BLaER1 treated with 17β-estradiol and CSF1 and Interleukin-3, amounts not matched to agents 10 nM and 100 nM (cell line): ENCODE measurements around the gene GRK6.
A peak's percentile ranks its signal among the peaks of the same experiment; 100 is the strongest.

Experiments used
- H3K27ac ChIP-seq, 11 experiments: shearing (Covaris generic); formaldehyde crosslinking; 2 replicates each; pipeline ENCODE4 v1.8.1; 2022
- H3K27me3 ChIP-seq, 11 experiments: shearing (Covaris generic); formaldehyde crosslinking; 2 replicates each; pipeline ENCODE4 v1.8.1; 2022
- H3K36me3 ChIP-seq, 11 experiments: shearing (Covaris generic); formaldehyde crosslinking; 2 replicates each; pipeline ENCODE4 v1.8.1; 2022
- H3K4me1 ChIP-seq, 10 experiments: shearing (Covaris generic); formaldehyde crosslinking; 2 replicates each; pipeline ENCODE4 v1.8.1; 2022
- H3K4me2 ChIP-seq, 11 experiments: shearing (Covaris generic); formaldehyde crosslinking; 2 replicates each; pipeline ENCODE4 v1.8.1; 2022
- H3K4me3 ChIP-seq, 10 experiments: shearing (Covaris generic); formaldehyde crosslinking; 2 replicates each; pipeline ENCODE4 v1.8.1; 2022
- H3K9ac ChIP-seq, 11 experiments: shearing (Covaris generic); formaldehyde crosslinking; 2 replicates each; pipeline ENCODE4 v1.8.1; 2022
- H3K9me3 ChIP-seq, 11 experiments: shearing (Covaris generic); formaldehyde crosslinking; replicated peaks in 1 of 11; 2 replicates each; pipeline ENCODE4 v1.8.1; 2022
- H4K20me1 ChIP-seq, 11 experiments: shearing (Covaris generic); formaldehyde crosslinking; 2 replicates each; pipeline ENCODE4 v1.8.1; 2022
- Cebpa-rat ChIP-seq, 11 experiments: shearing (Covaris generic); IDR thresholded peaks; 2 replicates each; pipeline ENCODE4 v1.8.1; 2022

GRK6 gene

GRCh38 chr5:177487975-177488374 lies 61.5 kb downstream of the GRK6 start:
- Histone ChIP-seq H4K20me1 (peaks cover 16 to 98% (median 65%) of the 10 kb centered on the region in 11 experiments; a peak in 21 of 22 replicates), H3K27ac (peak overlapping the region in 3 of 11 experiments; percentile 34 to 82 (median 38); a peak in 6 of 22 replicates), H3K36me3 (peaks cover 74 to 98% (median 94%) of the 10 kb centered on the region in 11 experiments), H3K9ac (peak overlapping the region in 3 of 11 experiments; percentile 5 to 74 (median 41); a peak in 4 of 22 replicates), H3K4me3 (no peak overlapping the region), H3K27me3 (no peaks in the 10 kb centered on the region), H3K9me3 (no peaks in the 10 kb centered on the region), H3K4me1 (peaks cover 34 to 65% (median 55%) of the 10 kb centered on the region in 10 experiments), H3K4me2 (peak overlapping the region in 1 of 11 experiments; percentile 83; a peak in 2 of 22 replicates)
- no peak for TF ChIP-seq Cebpa-rat (IDR thresholded peaks at IDR 0.05)

- TF ChIP-seq Cebpa-rat (IDR thresholded peaks at IDR 0.05) = no peak
- H3K4me1 ChIP-seq = peaks cover 46 to 76% (median 67%) of the 10 kb centered on the region in 10 experiments
- peak overlapping the region in 2 of 10 experiments; percentile 9 to 24; a peak in 2 of 20 replicates for H3K4me3 ChIP-seq
- H3K27me3 ChIP-seq = no peaks in the 10 kb centered on the region
- H3K36me3 ChIP-seq = peaks cover 65 to 92% (median 85%) of the 10 kb centered on the region in 11 experiments
- H3K9ac ChIP-seq = peak overlapping the region in 8 of 11 experiments; percentile 19 to 76 (median 62); a peak in 14 of 22 replicates
- H3K4me2 ChIP-seq = peak overlapping the region; percentile 74 to 97 (median 83); a peak in 21 of 22 replicates
- peak overlapping the region in 6 of 11 experiments; percentile 2 to 82 (median 73); a peak in 9 of 22 replicates for H3K27ac ChIP-seq
- H4K20me1 ChIP-seq = peaks cover 19 to 96% (median 64%) of the 10 kb centered on the region in 11 experiments; a peak in 21 of 22 replicates
- no peaks in the 10 kb centered on the region for H3K9me3 ChIP-seq
Measured at GRCh38 chr5:177489119-177489716, 62.7 kb downstream of the GRK6 start.

GRCh38 chr5:177490311-177490991 lies 64.0 kb downstream of the GRK6 start:
- H3K4me3 ChIP-seq = peak overlapping the region in 6 of 10 experiments; percentile 7 to 43 (median 32); a peak in 8 of 20 replicates
- peaks cover 53 to 82% (median 72%) of the 10 kb centered on the region in 11 experiments for H3K36me3 ChIP-seq
- H3K4me2 ChIP-seq = peak overlapping the region; percentile 74 to 97 (median 83)
- peak overlapping the region in 9 of 11 experiments; percentile 2 to 76 (median 60); a peak in 15 of 22 replicates for H3K9ac ChIP-seq
- H3K27me3 ChIP-seq = no peaks in the 10 kb centered on the region
- H4K20me1 ChIP-seq = peaks cover 19 to 91% (median 60%) of the 10 kb centered on the region in 11 experiments; a peak in 21 of 22 replicates
- no peak for TF ChIP-seq Cebpa-rat (IDR thresholded peaks at IDR 0.05)
- H3K4me1 ChIP-seq = peaks cover 58 to 83% (median 74%) of the 10 kb centered on the region in 10 experiments
- H3K9me3 ChIP-seq = no peaks in the 10 kb centered on the region
- H3K27ac ChIP-seq = peak overlapping the region in 9 of 11 experiments; percentile 1 to 82 (median 66); a peak in 16 of 22 replicates

- peak overlapping the region in 6 of 10 experiments; percentile 7 to 43 (median 32); a peak in 7 of 20 replicates for H3K4me3 ChIP-seq
- no peaks in the 10 kb centered on the region for H3K9me3 ChIP-seq
- TF ChIP-seq Cebpa-rat (IDR thresholded peaks at IDR 0.05) = no peak
- peaks cover 24 to 91% (median 63%) of the 10 kb centered on the region in 11 experiments for H4K20me1 ChIP-seq
- H3K36me3 ChIP-seq = peaks cover 48 to 82% (median 68%) of the 10 kb centered on the region in 11 experiments
- H3K27ac ChIP-seq = peak overlapping the region in 8 of 11 experiments; percentile 49 to 82 (median 68); a peak in 16 of 22 replicates
- H3K27me3 ChIP-seq = no peaks in the 10 kb centered on the region
- peak overlapping the region; percentile 74 to 97 (median 83) for H3K4me2 ChIP-seq
- H3K4me1 ChIP-seq = peaks cover 64 to 85% (median 77%) of the 10 kb centered on the region in 10 experiments
- peak overlapping the region in 8 of 11 experiments; percentile 31 to 76 (median 62); a peak in 16 of 22 replicates for H3K9ac ChIP-seq
Measured at GRCh38 chr5:177490992-177491391, 64.5 kb downstream of the GRK6 start.

GRCh38 chr5:177491429-177491945 lies 65.0 kb downstream of the GRK6 start:
- Histone ChIP-seq H4K20me1 (peaks cover 29 to 91% (median 63%) of the 10 kb centered on the region in 11 experiments), H3K36me3 (peaks cover 45 to 78% (median 63%) of the 10 kb centered on the region in 11 experiments), H3K4me3 (peak overlapping the region in 4 of 10 experiments; percentile 7 to 43 (median 32); a peak in 2 of 20 replicates), H3K9me3 (no peaks in the 10 kb centered on the region), H3K4me2 (peak overlapping the region; percentile 74 to 97 (median 83); a peak in 21 of 22 replicates), H3K4me1 (peaks cover 69 to 90% (median 82%) of the 10 kb centered on the region in 10 experiments), H3K27me3 (no peaks in the 10 kb centered on the region), H3K9ac (peak overlapping the region in 8 of 11 experiments; percentile 31 to 76 (median 62); a peak in 13 of 22 replicates), H3K27ac (peak overlapping the region in 8 of 11 experiments; percentile 49 to 82 (median 68); a peak in 16 of 22 replicates)
- no peak for TF ChIP-seq Cebpa-rat (IDR thresholded peaks at IDR 0.05)

- TF ChIP-seq Cebpa-rat (IDR thresholded peaks at IDR 0.05) = no peak
- no peaks in the 10 kb centered on the region for H3K9me3 ChIP-seq
- H3K4me3 ChIP-seq = no peak overlapping the region
- H3K27me3 ChIP-seq = no peaks in the 10 kb centered on the region
- peak overlapping the region in 8 of 11 experiments; percentile 86 to 91 (median 90); a peak in 10 of 22 replicates for H3K9ac ChIP-seq
- peak overlapping the region in 10 of 11 experiments; percentile 35 to 100 (median 100); a peak in 15 of 22 replicates for H3K4me2 ChIP-seq
- peaks cover 31 to 86% (median 60%) of the 10 kb centered on the region in 11 experiments for H4K20me1 ChIP-seq
- H3K4me1 ChIP-seq = peaks cover 71 to 90% (median 84%) of the 10 kb centered on the region in 10 experiments
- H3K36me3 ChIP-seq = peaks cover 40 to 71% (median 57%) of the 10 kb centered on the region in 11 experiments
- peak overlapping the region in 9 of 11 experiments; percentile 84 to 93 (median 90); a peak in 17 of 22 replicates for H3K27ac ChIP-seq
Measured at GRCh38 chr5:177491983-177492746, 65.7 kb downstream of the GRK6 start.
